Left renal cortex interstitium (tissue), 4 donors: Measurements from ENCODE around the gene RNF157. TPM values are rescaled to one million over a fixed set of nuclear protein-coding genes. Genes with fewer than 3 reads are reported as not detected.

Experiments
- DNase-seq, 4 donors: peaks; one replicate each; pipeline ENCODE4 v3.0.0-alpha.2; 2013; ENCODE audit warnings: low read depth in 4 of 4, low spot score in 2 of 4, missing footprints in 1 of 4
- polyA plus RNA-seq, 4 donors: library from polyadenylated mRNA; unstranded; fragments of 120-200 nt; gene quantifications; one replicate each; pipeline ENCODE4 v1.2.1, GENCODE V29; 2013; ENCODE audit not compliant: insufficient read length in 4 of 4

The RNF157 gene
- polyA plus RNA-seq, 4 donors, result 22.0 to 39.1 (median 28.8) TPM

DNA sequence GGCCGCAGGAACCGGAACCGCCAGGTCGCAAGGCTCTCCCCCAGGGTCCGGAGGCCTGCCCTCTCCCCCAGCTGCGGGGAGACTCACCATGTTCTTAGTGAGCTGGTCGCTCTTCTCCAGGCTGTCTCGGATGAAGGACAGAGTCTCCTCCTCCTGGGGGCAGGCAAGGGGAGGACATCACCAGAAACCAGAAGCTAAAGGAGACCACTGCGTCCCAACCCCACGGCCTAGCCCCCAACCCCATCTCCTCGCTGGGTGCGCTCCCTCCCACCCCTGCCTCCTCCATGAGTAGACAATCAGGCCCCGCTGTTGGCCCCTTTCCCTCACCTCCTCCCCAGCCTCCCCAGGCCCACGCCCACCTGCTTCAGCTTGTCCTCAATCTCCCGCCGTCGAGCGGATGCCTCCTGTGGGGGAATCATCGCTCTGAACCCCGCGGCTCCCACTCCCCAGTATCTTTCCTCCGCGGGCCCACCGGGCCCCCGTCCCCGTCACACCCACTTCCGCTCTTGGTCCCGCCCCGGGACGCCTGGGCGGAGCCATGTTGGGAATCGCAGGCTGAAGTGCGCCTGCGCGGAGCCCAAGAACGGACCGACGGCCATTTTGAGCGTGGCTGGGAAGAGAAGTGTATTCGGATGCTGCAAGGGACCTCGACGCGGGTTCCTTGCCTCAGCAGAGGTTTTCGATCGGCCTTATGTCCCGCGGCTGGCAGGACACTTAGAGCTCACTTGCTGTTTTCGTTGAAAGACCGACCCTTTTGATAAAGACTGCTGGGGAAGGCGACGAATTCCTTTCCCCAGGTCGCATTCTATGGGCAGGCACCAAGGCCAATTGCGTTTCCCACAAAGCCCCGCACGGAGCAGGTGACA lies 136.8 kb downstream of the RNF157 start, which contains the start of gene EXOC7:
Gene EXOC7 (minus strand): TSS at position 514 of the 866 bp plus-strand sequence. CDS start 95 bp downstream, at position 419.
- DNase-seq, result peak; percentile 84 to 94 (median 91)

DNA sequence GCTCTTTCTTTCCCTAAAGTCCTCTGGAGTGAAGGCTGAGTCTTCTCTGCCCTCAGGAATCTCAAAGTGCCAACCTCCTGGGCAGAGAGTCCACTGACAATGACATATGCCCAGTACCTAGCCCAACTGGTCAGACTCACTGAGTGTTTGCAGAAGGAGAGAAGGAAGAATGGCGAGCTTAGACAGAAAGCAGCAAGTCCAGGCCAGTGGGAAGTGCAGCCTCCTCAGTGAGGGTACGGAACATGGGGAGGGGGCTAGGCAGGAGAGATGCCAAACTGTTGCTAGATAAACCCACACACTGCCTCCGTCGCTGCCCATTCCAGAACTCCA lies 137.4 kb downstream of the RNF157 start:
- no peak for DNase-seq

DNA sequence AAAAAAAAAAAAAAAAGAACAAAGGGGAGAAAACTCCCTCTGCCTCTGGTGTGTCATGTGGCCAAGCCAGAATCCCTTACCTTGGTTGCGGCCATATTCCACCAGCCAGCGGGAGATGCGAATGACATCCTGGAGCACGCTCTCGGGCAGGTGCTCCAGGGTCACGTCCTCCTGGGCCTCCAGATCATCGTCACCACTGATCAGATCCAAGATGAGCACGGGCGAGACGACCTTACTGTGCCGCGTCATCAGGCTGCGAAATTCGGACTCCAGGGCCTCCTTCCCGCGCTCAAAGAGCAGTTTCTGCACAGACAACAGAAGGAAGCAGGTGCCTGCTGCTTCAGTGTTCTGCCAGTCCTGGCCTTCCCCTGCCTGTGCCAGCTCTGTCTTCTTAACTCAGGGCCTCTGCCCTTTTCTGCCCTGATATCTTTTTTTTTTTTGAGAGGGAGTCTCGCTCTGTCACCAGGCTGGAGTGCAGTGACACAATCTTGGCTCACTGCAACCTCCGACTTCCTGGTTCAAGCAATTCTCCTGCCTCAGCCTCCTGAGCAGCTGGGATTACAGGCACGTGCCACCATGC lies 142.5 kb downstream of the RNF157 start:
- no peak for DNase-seq

DNA sequence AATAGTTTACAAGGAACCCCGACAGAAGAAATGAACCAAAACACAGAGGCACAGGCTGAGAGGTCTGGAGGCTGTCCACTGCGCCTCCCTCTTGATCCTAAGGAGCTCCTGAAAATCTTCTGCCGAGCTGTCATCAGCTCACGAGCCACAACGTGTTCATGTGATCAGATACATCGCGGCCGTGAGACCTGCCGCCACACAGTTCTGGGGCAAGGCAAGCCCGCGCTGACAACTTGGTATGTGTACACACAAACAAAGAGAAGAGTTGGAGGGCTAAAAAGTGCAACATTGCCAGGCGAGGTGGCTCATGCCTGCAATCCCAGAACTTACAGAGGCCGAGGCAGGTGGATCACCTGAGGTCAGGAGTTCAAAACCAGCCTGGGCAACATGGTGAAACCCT lies 144.3 kb downstream of the RNF157 start:
- no peak for DNase-seq

DNA sequence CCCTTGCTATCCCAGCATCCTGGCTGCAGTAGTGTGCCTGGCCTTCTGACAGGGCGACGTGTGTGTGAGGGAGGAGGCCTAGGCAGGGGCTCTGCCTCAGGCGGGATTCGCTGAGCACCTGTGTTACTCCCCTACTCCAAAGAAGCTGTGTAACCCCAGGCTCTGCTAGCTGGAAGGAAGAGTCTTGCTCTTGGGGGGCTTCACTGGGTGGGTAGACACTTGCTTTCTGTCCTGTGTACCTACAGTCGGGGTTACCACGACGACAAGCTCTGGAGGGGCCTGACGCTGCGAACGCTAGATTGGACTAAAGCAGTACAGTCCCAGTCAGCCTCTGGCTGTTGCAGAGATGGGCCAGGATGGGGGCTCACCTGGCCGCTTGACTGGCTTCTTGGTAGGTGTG lies 146.2 kb downstream of the RNF157 start:
- DNase-seq, result no peak

DNA sequence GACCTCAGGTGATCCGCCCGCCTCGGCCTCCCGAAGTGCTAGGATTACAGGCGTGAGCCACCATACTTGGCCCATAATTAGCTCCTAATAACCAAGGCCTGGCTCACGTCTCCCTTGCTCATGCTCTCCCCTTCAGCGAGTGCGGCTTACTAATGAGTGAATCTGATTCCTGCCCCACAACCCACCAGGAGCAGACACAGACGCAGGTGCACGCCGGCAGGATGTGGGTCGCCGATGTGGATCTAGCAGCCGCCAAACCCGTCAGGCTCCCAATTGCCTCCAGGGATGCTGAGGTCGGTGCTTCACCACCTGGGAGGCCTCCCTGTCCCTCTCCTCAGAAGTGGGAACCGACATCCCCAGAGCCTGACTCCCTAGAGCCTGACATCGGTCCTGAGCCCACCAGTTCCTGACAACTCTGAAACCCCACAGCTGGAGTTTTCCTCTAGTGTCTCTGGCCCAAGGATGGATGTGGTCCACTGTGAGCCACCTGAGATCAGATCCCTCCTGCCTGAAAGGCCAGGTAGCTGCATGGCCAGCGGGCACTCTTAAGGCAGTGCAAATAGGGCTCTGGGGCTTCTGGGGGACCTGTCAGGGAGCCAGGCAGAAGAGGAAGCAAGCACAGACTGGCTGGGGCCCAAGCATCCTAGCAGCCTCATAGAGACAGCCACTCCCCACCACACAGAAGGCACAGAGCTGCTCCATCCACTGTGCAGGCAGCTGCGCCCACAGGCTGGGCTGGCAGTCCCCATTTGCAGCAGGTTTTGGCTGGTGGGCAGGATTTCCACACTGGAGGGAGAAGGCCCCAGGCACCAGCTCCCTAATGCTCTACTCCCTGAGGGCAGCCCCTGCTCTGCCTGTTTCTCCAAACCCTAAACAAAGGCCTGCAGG lies 147.5 kb downstream of the RNF157 start:
- no peak for DNase-seq

Other genes starting within 250 kb of the RNF157 start
- 10 to 100 TPM in 2 of 4 donors, 1 to 10 TPM in 2; 8.1 to 28.0 (median 15.3) TPM for gene CDK3, start 239.6 kb downstream of the RNF157 start, polyA plus RNA-seq
- 10 to 100 TPM; 15.1 to 26.1 (median 22.9) TPM for gene EVPL, start 213.2 kb downstream of the RNF157 start, polyA plus RNA-seq
- gene SRP68, start 168.0 kb downstream of the RNF157 start, polyA plus RNA-seq, result 100 to 1,000 TPM in 2 of 4 donors, 10 to 100 TPM in 2; 95.3 to 110 (median 101) TPM
- gene GALR2, start 165.7 kb downstream of the RNF157 start, polyA plus RNA-seq, result under 1 TPM; 0.25 to 0.88 (median 0.26) TPM
- gene ZACN, start 161.3 kb downstream of the RNF157 start, polyA plus RNA-seq, result 10 to 100 TPM; 14.3 to 25.9 (median 21.9) TPM
- 100 to 1,000 TPM; 151 to 179 (median 158) TPM for gene EXOC7, start 136.7 kb downstream of the RNF157 start, polyA plus RNA-seq
- gene FOXJ1, start 99.2 kb downstream of the RNF157 start, polyA plus RNA-seq, result 10 to 100 TPM; 16.4 to 30.7 (median 25.9) TPM
- 10 to 100 TPM; 29.0 to 60.6 (median 49.1) TPM for gene UBALD2, start 24.9 kb upstream of the RNF157 start, polyA plus RNA-seq
- 10 to 100 TPM in 2 of 4 donors, 1 to 10 TPM in 2; 4.3 to 11.1 (median 8.3) TPM for gene QRICH2, start 67.8 kb upstream of the RNF157 start, polyA plus RNA-seq
- gene PRPSAP1, start 113.4 kb upstream of the RNF157 start, polyA plus RNA-seq, result 10 to 100 TPM; 73.8 to 91.2 (median 80.6) TPM
- 1 to 10 TPM; 2.0 to 3.4 (median 2.9) TPM for gene SPHK1, start 144.1 kb upstream of the RNF157 start, polyA plus RNA-seq
- 10 to 100 TPM; 20.9 to 30.0 (median 28.9) TPM for gene UBE2O, start 212.7 kb upstream of the RNF157 start, polyA plus RNA-seq
- gene AANAT, start 227.1 kb upstream of the RNF157 start, polyA plus RNA-seq, result under 1 TPM; 0.30 to 0.47 (median 0.38) TPM